Common myeloid progenitor, CD34-positive (primary cell): ENCODE results near the gene GNLY.

Experiments
- CTCF ChIA-PET: fragments of 350-600 bp; sonication (Branson Sonifier 250); formaldehyde crosslinking; loops from one replicate; lab custom pipeline; 2021; ENCODE audit warnings: antibody characterized with exemption; lab: Charles Lee
- POLR2A ChIA-PET: fragments of 350-600 bp; sonication (Branson Sonifier 250); formaldehyde crosslinking; loops from one replicate; lab custom pipeline; 2021; ENCODE audit warnings: antibody characterized with exemption; lab: Charles Lee
- DNase-seq, 3 donors: peaks; one replicate each; pipeline versions ENCODE4 v3.0.0 to v3.0.0-alpha.2; 2013
- H3K27ac ChIP-seq, 2 experiments: 1 replicate in 1 of 2; 2 replicates in 1 of 2; pipeline ENCODE4 v1.7.0; 2013; ENCODE audit warnings: inconsistent platforms in 2 of 2, low read length in 2 of 2, mild to moderate bottlenecking in 2 of 2, low read depth in 1 of 2, moderate library complexity in 1 of 2; ENCODE audit not compliant: severe bottlenecking in 2 of 2, insufficient read depth in 1 of 2, poor library complexity in 1 of 2
- H3K27me3 ChIP-seq, 5 experiments: replicated peaks in 2 of 5; 1 replicate in 3 of 5; 2 replicates in 2 of 5; pipeline versions ENCODE4 v1.6.1 to v1.7.0; 2013; ENCODE audit warnings: low read length in 4 of 5, mild to moderate bottlenecking in 2 of 5, moderate library complexity in 2 of 5, inconsistent platforms in 1 of 5; ENCODE audit not compliant: insufficient read depth in 5 of 5, control insufficient read depth in 4 of 5
- H3K36me3 ChIP-seq, 4 experiments: 1 replicate in 2 of 4; 2 replicates in 2 of 4; pipeline versions ENCODE4 v1.6.1 to v1.7.0; 2013; ENCODE audit warnings: low read length in 3 of 4, control low read depth in 1 of 4, mild to moderate bottlenecking in 1 of 4; ENCODE audit not compliant: control insufficient read depth in 4 of 4, insufficient read depth in 4 of 4
- H3K4me1 ChIP-seq, 4 experiments: 1 replicate in 3 of 4; 2 replicates in 1 of 4; pipeline versions ENCODE4 v1.6.1 to v1.7.1; 2013; ENCODE audit warnings: low read length in 3 of 4, mild to moderate bottlenecking in 3 of 4, control low read depth in 1 of 4, inconsistent platforms in 1 of 4, moderate library complexity in 1 of 4; ENCODE audit not compliant: control insufficient read depth in 4 of 4, insufficient read depth in 4 of 4; ENCODE audit errors: control extremely low read depth in 1 of 4
- H3K4me3 ChIP-seq, 7 experiments: 1 replicate in 4 of 7; 2 replicates in 3 of 7; pipeline versions ENCODE4 v1.5.1 to v1.7.0; 2013; ENCODE audit warnings: mild to moderate bottlenecking in 7 of 7, low read length in 6 of 7, moderate library complexity in 6 of 7, inconsistent platforms in 2 of 7, low read depth in 2 of 7, control low read depth in 1 of 7; ENCODE audit not compliant: insufficient read depth in 4 of 7, control insufficient read depth in 1 of 7; ENCODE audit errors: extremely low read depth in 1 of 7
- H3K9me3 ChIP-seq, 5 experiments: 1 replicate in 4 of 5; 2 replicates in 1 of 5; pipeline versions ENCODE4 v1.6.1 to v1.7.1; 2013; ENCODE audit warnings: low read length in 4 of 5, mild to moderate bottlenecking in 2 of 5, inconsistent platforms in 1 of 5, low read depth in 1 of 5, moderate library complexity in 1 of 5; ENCODE audit not compliant: control insufficient read depth in 4 of 5, insufficient read depth in 2 of 5; ENCODE audit errors: control extremely low read depth in 1 of 5
- WGBS: methylation state at CpG from one replicate; pipeline ENCODE4 v1.1.5; 2013; ENCODE audit not compliant: insufficient coverage; 5-methylcytosine and 5-hydroxymethylcytosine counted together

The GNLY gene

GRCh38 chr2:85728883-85729824, 35.0 kb downstream of the GNLY start:
- 36% methylated on average over 22 of the region's 26 CpGs for WGBS
- POLR2A ChIA-PET, result interaction anchor here (0.7 to 1.0 kb wide), 3 partner anchors 76 to 471 kb away, joined by 3 read pairs; no protein-coding TSS in a partner anchor
- peaks cover 0 to 5% (median 2%) of the 10 kb centered on the region in 5 experiments for H3K27me3 ChIP-seq

GRCh38 chr2:85729825-85730510, 35.8 kb downstream of the GNLY start:
- WGBS, result 94% methylated on average over 7 of the region's 10 CpGs
- Histone ChIP-seq H3K9me3 (no peaks in the 10 kb centered on the region), H3K27ac (no peak overlapping the region), H3K4me1 (peaks cover 0 to 11% (median 4%) of the 10 kb centered on the region in 4 experiments), H3K27me3 (peaks cover 0 to 5% (median 2%) of the 10 kb centered on the region in 5 experiments), H3K4me3 (no peak overlapping the region), H3K36me3 (no peaks in the 10 kb centered on the region)
- DNase-seq, result no peak
- CTCF ChIA-PET, result interaction anchor here (0.7 to 2.4 kb wide), 28 partner anchors 8 to 350 kb away, joined by 3 to 83 read pairs (median 5); partner anchors contain the start of gene ATOH8
- POLR2A ChIA-PET, result interaction anchor here (0.7 kb wide), 1 partner anchor 470 kb away, joined by 3 read pairs; no protein-coding TSS in a partner anchor

More at GRCh38 chr2:85728883-85729824, 35.0 kb downstream of the GNLY start:
- peak; percentile 59 to 77 (median 73) for DNase-seq
- H3K27ac ChIP-seq, result no peak overlapping the region
- H3K9me3 ChIP-seq, result no peaks in the 10 kb centered on the region
- CTCF ChIA-PET, result interaction anchor here (0.5 to 2.4 kb wide), 47 partner anchors 9 to 527 kb away, joined by 3 to 83 read pairs (median 4); partner anchors contain the start of gene ATOH8
- no peak overlapping the region for H3K4me3 ChIP-seq
- H3K36me3 ChIP-seq, result no peaks in the 10 kb centered on the region
- H3K4me1 ChIP-seq, result peaks cover 0 to 10% (median 4%) of the 10 kb centered on the region in 4 experiments

GRCh38 chr2:85730686-85731230, 36.6 kb downstream of the GNLY start:
- no peaks in the 10 kb centered on the region for H3K9me3 ChIP-seq
- peaks cover 0 to 11% (median 4%) of the 10 kb centered on the region in 4 experiments for H3K4me1 ChIP-seq
- WGBS, result 100% methylated on average over 4 of the region's 10 CpGs
- CTCF ChIA-PET, result interaction anchor here (1.1 to 3.9 kb wide), 7 partner anchors 11 to 349 kb away, joined by 3 to 83 read pairs (median 6); no protein-coding TSS in a partner anchor
- H3K36me3 ChIP-seq, result no peaks in the 10 kb centered on the region
- peaks cover 0 to 5% (median 2%) of the 10 kb centered on the region in 5 experiments for H3K27me3 ChIP-seq
- no peak for DNase-seq
- no peak overlapping the region for H3K4me3 ChIP-seq
- H3K27ac ChIP-seq, result no peak overlapping the region
- POLR2A ChIA-PET, result no interaction called here

- 100% methylated on average over 1 of the region's 3 CpGs for WGBS
- CTCF ChIA-PET, result interaction anchor here (1.0 to 6.4 kb wide), 6 partner anchors 9 to 96 kb away, joined by 3 to 43 read pairs (median 5); no protein-coding TSS in a partner anchor
Measured at GRCh38 chr2:85731606-85732005, 37.4 kb downstream of the GNLY start.

GRCh38 chr2:85732467-85733120, 38.4 kb downstream of the GNLY start:
- H3K4me1 ChIP-seq, result peaks cover 0 to 11% (median 4%) of the 10 kb centered on the region in 4 experiments
- H3K36me3 ChIP-seq, result no peaks in the 10 kb centered on the region
- CTCF ChIA-PET, result interaction anchor here (0.7 to 6.4 kb wide), 12 partner anchors 10 to 95 kb away, joined by 3 to 43 read pairs (median 4); no protein-coding TSS in a partner anchor
- peaks cover 0 to 5% (median 2%) of the 10 kb centered on the region in 5 experiments for H3K27me3 ChIP-seq
- POLR2A ChIA-PET, result interaction anchor here (0.5 kb wide), 1 partner anchor 742 kb away, joined by 3 read pairs; no protein-coding TSS in a partner anchor
- no peak overlapping the region for H3K4me3 ChIP-seq
- no peak for DNase-seq
- no CpG with 5 or more reads among the region's 2 CpGs for WGBS
- no peaks in the 10 kb centered on the region for H3K9me3 ChIP-seq
- H3K27ac ChIP-seq, result no peak overlapping the region

More at GRCh38 chr2:85731606-85732005, 37.4 kb downstream of the GNLY start:
- Histone ChIP-seq H3K4me1 (peaks cover 0 to 11% (median 4%) of the 10 kb centered on the region in 4 experiments), H3K27ac (no peak overlapping the region), H3K27me3 (peaks cover 0 to 5% (median 2%) of the 10 kb centered on the region in 5 experiments), H3K36me3 (no peaks in the 10 kb centered on the region), H3K9me3 (no peaks in the 10 kb centered on the region), H3K4me3 (no peak overlapping the region)
- DNase-seq, result no peak
- POLR2A ChIA-PET, result no interaction called here
